OCI-LY1 (cell line): ENCODE results near the gene HOXA10.

ENCODE experiments used
- H2AFZ ChIP-seq: fragments of 200-600 bp; sonication (generic), shearing (Covaris generic); 2 replicates; pipeline ENCODE4 v1.6.0; 2014; ENCODE audit warnings: antibody characterized with exemption, mild to moderate bottlenecking, low read length
- H3F3A ChIP-seq: fragments of 200-600 bp; sonication (generic), shearing (Covaris generic); 2 replicates; pipeline ENCODE4 v1.6.0; 2014; ENCODE audit warnings: mild to moderate bottlenecking, antibody characterized with exemption, low read length, moderate library complexity; ENCODE audit not compliant: insufficient read depth
- H3K27ac ChIP-seq: fragments of 200-600 bp; sonication (generic); 2 replicates; pipeline ENCODE4 v1.5.1; 2014; ENCODE audit warnings: low read length, mixed run types, mild to moderate bottlenecking, low read depth; ENCODE audit not compliant: poor library complexity, severe bottlenecking
- H3K27me3 ChIP-seq: fragments of 200-600 bp; sonication (generic); 2 replicates; pipeline ENCODE4 v1.6.0; 2014; ENCODE audit warnings: antibody characterized with exemption, mild to moderate bottlenecking, low read length, moderate library complexity; ENCODE audit not compliant: insufficient read depth
- H3K36me3 ChIP-seq: fragments of 200-600 bp; sonication (generic); 2 replicates; pipeline ENCODE4 v1.6.1; 2014; ENCODE audit warnings: mild to moderate bottlenecking, antibody characterized with exemption, low read length, moderate library complexity, mixed read lengths; ENCODE audit not compliant: insufficient read depth
- H3K4me1 ChIP-seq: fragments of 200-600 bp; sonication (generic); 2 replicates; pipeline ENCODE4 v1.5.1; 2014; ENCODE audit warnings: mild to moderate bottlenecking, low read length, moderate library complexity; ENCODE audit not compliant: insufficient read depth, severe bottlenecking
- H3K4me2 ChIP-seq: fragments of 200-600 bp; sonication (generic), shearing (Covaris generic); 2 replicates; pipeline ENCODE4 v1.6.1; 2014; ENCODE audit warnings: low read length
- H3K4me3 ChIP-seq: fragments of 200-600 bp; sonication (generic); 2 replicates; pipeline ENCODE4 v1.5.1; 2014; ENCODE audit warnings: low read length, low read depth, mild to moderate bottlenecking, mixed read lengths; ENCODE audit not compliant: poor library complexity, severe bottlenecking
- H3K79me2 ChIP-seq: fragments of 200-600 bp; shearing (Covaris generic); 2 replicates; pipeline ENCODE4 v1.6.1; 2016; ENCODE audit warnings: mixed run types, low read length, mixed read lengths; ENCODE audit not compliant: insufficient read depth
- H3K9ac ChIP-seq: fragments of 200-600 bp; sonication (generic), shearing (Covaris generic); 2 replicates; pipeline ENCODE4 v1.6.1; 2014; ENCODE audit warnings: mild to moderate bottlenecking, low read length, mixed read lengths
- H3K9me2 ChIP-seq: fragments of 200-600 bp; sonication (generic), shearing (Covaris generic); 2 replicates; pipeline ENCODE4 v1.6.1; 2014; ENCODE audit warnings: low read depth, mild to moderate bottlenecking, low read length, mixed read lengths
- H3K9me3 ChIP-seq: fragments of 200-600 bp; shearing (Covaris generic); 2 replicates; pipeline ENCODE4 v1.6.1; 2014; ENCODE audit warnings: low read length, mixed read lengths
- H4K20me1 ChIP-seq: fragments of 200-600 bp; sonication (generic), shearing (Covaris generic); 2 replicates; pipeline ENCODE4 v1.6.0; 2016; ENCODE audit warnings: mild to moderate bottlenecking, low read length; ENCODE audit not compliant: insufficient read depth
- CTCF ChIP-seq: fragments of 200-600 bp; sonication (generic), shearing (Covaris generic); IDR thresholded peaks from 2 replicates; pipeline ENCODE4 v1.5.1; 2017; ENCODE audit warnings: mild to moderate bottlenecking, antibody characterized with exemption, low read length, moderate library complexity, mixed read lengths
- EZH2 ChIP-seq: fragments of 200-600 bp; sonication (generic), shearing (Covaris generic); IDR thresholded peaks from 2 replicates; pipeline ENCODE4 v1.8.0; 2017; ENCODE audit warnings: borderline replicate concordance, mixed run types, mild to moderate bottlenecking, antibody characterized with exemption, low read length, moderate library complexity, mixed read lengths

Gene HOXA10

GRCh38 chr7:27156916-27157701, 17.0 kb downstream of the HOXA10 start:
- no peak overlapping the region for H3K4me2 ChIP-seq
- no peaks in the 10 kb centered on the region for H3K9me2 ChIP-seq
- no peaks in the 10 kb centered on the region for H3K36me3 ChIP-seq
- H2AFZ ChIP-seq, result no peak overlapping the region
- TF ChIP-seq EZH2, result no peak
- no peak for TF ChIP-seq CTCF
- peaks cover 7% of the 10 kb centered on the region; the same call in 1 of the 2 replicates for H3K27me3 ChIP-seq
- H3K79me2 ChIP-seq, result no peaks in the 10 kb centered on the region
- H3K9ac ChIP-seq, result no peak overlapping the region
- no peaks in the 10 kb centered on the region for H3F3A ChIP-seq
- H3K4me3 ChIP-seq, result no peak overlapping the region
- no peaks in the 10 kb centered on the region for H4K20me1 ChIP-seq
- no peak overlapping the region for H3K27ac ChIP-seq
- H3K4me1 ChIP-seq, result peaks cover 17% of the 10 kb centered on the region
- H3K9me3 ChIP-seq, result no peaks in the 10 kb centered on the region

DNA sequence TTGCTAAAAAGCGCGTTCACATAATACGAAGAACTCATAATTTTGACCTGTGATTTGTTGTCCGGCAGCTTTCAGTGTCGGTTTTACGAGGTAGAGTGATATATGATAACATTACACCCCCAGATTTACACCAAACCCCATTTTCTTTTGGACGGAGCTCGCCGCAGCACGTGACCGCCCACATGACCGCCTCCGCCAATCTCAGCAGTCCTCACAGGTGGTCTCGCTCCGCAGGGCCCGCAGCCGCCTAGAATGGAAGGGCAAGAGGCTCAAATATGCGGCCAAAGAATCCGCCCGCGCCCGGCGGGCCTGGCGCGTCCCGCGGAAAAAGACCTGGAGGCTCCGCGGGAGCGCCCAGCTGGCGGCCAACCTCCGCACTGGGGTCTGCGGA, 17.6 kb downstream of the HOXA10 start, which contains the start of gene HOXA7:
Gene HOXA7 (minus strand): TSS at position 168 of the 391 bp plus-strand sequence. CDS start 130 bp downstream, at position 38.
- H3K4me1 ChIP-seq, result peaks cover 23% of the 10 kb centered on the region
- H3K36me3 ChIP-seq, result no peaks in the 10 kb centered on the region
- no peak within 1 kb of the TSS for H2AFZ ChIP-seq
- H3K4me2 ChIP-seq, result no peak within 1 kb of the TSS
- no peak within 1 kb of the TSS for H3K4me3 ChIP-seq
- no peaks in the 10 kb centered on the region for H4K20me1 ChIP-seq
- peaks cover 8% of the 10 kb centered on the region; the same call in 1 of the 2 replicates for H3K27me3 ChIP-seq
- H3K27ac ChIP-seq, result no peak within 1 kb of the TSS
- H3K9ac ChIP-seq, result no peak within 1 kb of the TSS
- H3F3A ChIP-seq, result no peaks in the 10 kb centered on the region
- H3K79me2 ChIP-seq, result no peaks in the 10 kb centered on the region
- no peaks in the 10 kb centered on the region for H3K9me2 ChIP-seq
- no peaks in the 10 kb centered on the region for H3K9me3 ChIP-seq
- no peak for TF ChIP-seq EZH2
- TF ChIP-seq CTCF, result no peak

DNA sequence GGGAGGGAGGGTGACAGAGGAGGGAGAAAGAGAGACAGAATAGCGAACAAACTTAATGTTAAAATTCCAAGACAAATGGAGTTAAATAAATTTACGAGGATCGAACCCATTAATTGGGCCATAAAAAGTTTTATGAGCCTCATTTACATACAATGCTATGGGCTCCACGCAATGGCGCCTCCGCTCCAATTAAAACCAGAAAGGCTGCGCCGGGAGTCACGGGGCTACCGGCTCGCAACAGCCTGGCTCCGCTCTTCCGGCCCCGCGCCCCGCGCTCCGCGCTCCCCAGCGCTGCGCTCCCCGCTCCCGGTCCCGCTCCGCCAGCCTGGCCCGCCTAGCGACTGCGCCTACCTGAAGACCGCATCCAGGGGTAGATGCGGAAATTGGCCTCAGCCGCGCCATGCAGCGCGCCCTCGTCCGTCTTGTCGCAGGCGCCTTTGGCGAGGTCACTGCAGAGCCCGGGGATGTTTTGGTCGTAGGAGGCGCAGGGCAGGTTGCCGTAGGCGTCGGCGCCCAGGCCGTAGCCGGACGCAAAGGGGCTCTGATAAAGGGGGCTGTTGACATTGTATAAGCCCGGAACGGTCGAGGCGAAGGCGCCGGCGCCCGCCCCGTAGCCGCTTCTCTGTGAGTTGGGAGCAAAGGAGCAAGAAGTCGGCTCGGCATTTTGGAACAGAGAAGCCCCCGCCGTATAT, 18.2 kb downstream of the HOXA10 start:
- Histone ChIP-seq H3K27ac (no peak overlapping the region), H3K27me3 (peaks cover 8% of the 10 kb centered on the region; the same call in 1 of the 2 replicates), H3K79me2 (no peaks in the 10 kb centered on the region)

More for the DNA sequence above, 18.2 kb downstream of the HOXA10 start:
- peaks cover 23% of the 10 kb centered on the region for H3K4me1 ChIP-seq
- no peaks in the 10 kb centered on the region for H3K9me2 ChIP-seq
- H4K20me1 ChIP-seq, result no peaks in the 10 kb centered on the region
- no peak overlapping the region for H3K4me2 ChIP-seq
- H3K9ac ChIP-seq, result no peak overlapping the region
- TF ChIP-seq EZH2 (no peak), CTCF (no peak)
- no peaks in the 10 kb centered on the region for H3K36me3 ChIP-seq
- no peak overlapping the region for H2AFZ ChIP-seq
- no peaks in the 10 kb centered on the region for H3F3A ChIP-seq
- H3K4me3 ChIP-seq, result no peak overlapping the region
- H3K9me3 ChIP-seq, result no peaks in the 10 kb centered on the region
